Rectal smooth muscle tissue (tissue), 1 donor: Measurements from ENCODE around the gene DOK6.

Source experiments
- H3K27ac ChIP-seq: one replicate; pipeline ENCODE4 v1.7.0; 2013; ENCODE audit warnings: low read depth, low read length, inconsistent platforms
- H3K27me3 ChIP-seq: one replicate; pipeline ENCODE4 v1.7.0; 2013; ENCODE audit warnings: low read length; ENCODE audit not compliant: control insufficient read depth, insufficient read depth
- H3K36me3 ChIP-seq: one replicate; pipeline ENCODE4 v1.7.0; 2013; ENCODE audit warnings: low read length; ENCODE audit not compliant: control insufficient read depth, insufficient read depth
- H3K4me1 ChIP-seq: one replicate; pipeline ENCODE4 v1.7.0; 2013; ENCODE audit warnings: low read length; ENCODE audit not compliant: control insufficient read depth, insufficient read depth
- H3K4me3 ChIP-seq: one replicate; pipeline ENCODE4 v1.7.0; 2013; ENCODE audit warnings: low read length
- H3K9ac ChIP-seq: one replicate; pipeline ENCODE4 v1.7.0; 2013; ENCODE audit warnings: low read length

DOK6 gene

DNA sequence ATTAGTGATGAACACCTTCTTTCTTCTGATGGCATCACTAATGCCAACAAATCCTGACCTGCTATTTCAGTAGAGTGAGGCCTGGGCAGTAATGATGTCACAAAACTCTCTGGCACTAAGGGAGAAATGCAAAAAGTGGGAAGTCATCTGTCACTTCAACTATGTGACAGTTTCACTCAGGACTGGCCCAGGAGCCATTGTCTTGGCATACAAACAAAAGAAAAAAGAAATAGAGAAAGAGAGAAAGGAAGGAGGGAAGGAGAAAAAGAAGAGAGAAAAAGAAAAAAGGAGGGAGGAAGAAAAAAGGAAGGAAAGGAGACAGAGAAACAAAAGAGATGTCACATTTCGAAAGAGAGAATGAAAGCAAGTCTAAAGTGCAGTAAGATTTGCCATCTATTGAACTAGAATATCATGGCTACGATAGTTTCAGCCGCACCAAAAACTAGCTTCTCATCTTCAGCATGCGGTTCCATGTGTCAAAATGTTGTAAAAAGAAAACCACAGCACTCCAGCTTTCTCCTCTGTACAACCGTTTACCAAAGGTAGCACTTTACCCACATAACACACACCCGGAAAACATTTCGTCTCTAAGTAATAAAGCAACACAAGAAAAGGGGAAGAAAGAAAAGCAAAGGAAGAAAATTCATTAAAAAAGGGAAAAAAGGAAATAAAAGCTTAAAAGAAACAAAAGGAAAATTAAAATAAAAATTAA is 496.9 kb downstream of the DOK6 start:
- Histone ChIP-seq H3K27ac (no peak overlapping the region), H3K36me3 (no peaks in the 10 kb centered on the region), H3K9ac (no peak overlapping the region), H3K4me3 (no peak overlapping the region), H3K4me1 (no peaks in the 10 kb centered on the region), H3K27me3 (no peaks in the 10 kb centered on the region)

DNA sequence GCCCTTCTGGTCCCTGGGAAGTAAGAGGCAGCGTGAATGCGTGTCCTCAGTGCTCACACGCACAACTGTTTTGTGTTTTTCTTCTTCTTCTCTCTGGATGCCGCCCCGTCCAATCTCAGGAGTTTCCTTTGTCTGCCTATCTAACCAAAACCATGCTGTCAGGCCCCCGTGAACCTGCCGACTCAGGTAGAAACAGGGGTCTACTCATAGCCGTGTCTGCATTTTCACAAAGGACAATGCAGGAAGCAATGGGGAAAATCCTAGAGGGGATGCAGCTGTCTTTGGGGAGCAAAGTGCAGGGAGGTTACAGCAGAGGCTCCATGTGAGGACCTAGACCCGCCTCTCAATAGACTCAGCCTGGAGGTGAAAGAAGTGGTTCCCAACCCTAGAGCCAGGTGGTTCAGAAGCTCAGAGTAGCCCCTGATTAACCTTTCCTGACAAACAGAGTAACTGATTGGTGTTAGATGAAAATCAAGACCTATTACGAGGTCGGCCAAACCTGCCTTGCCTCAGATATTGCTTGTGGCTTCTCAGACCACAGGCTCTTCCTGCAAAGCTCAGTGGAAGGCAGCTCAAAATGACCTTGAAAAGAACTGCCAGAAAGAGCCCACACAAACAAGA is 497.7 kb downstream of the DOK6 start:
- Histone ChIP-seq H3K4me1 (no peaks in the 10 kb centered on the region), H3K27me3 (no peaks in the 10 kb centered on the region), H3K9ac (no peak overlapping the region), H3K36me3 (no peaks in the 10 kb centered on the region), H3K27ac (no peak overlapping the region), H3K4me3 (no peak overlapping the region)
